HG03558 (cell line): ENCODE measurements around the gene CDC42BPB.

Experiments used
- ATAC-seq: cut with Tn5 transposase; IDR thresholded peaks from one replicate; pipeline ENCODE4 v1.9.1; 2021; ENCODE audit warnings: moderate number of reproducible peaks; ENCODE audit not compliant: unreplicated experiment; ENCODE audit errors: extremely low read depth

The CDC42BPB gene

DNA sequence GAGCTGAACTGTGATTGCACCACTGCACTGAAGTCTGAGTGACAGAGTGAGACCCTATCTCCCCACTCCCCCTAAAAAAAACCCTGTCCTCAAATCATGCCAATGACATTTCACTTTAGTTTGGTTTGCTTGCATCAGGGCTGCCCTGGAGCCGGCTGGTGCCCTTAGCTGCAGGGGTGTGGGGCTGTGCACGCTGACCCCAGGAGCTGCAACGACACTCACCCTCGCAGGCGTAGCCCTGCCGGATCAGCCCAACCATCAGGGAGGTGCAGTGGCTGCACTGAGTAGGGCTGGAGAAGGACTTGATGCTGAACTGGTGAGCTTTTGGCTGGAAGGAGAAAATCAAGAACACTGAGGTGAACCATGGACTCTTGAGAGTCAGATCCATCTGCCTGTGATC lies 105.1 kb downstream of the CDC42BPB start:
- no peak for ATAC-seq

DNA sequence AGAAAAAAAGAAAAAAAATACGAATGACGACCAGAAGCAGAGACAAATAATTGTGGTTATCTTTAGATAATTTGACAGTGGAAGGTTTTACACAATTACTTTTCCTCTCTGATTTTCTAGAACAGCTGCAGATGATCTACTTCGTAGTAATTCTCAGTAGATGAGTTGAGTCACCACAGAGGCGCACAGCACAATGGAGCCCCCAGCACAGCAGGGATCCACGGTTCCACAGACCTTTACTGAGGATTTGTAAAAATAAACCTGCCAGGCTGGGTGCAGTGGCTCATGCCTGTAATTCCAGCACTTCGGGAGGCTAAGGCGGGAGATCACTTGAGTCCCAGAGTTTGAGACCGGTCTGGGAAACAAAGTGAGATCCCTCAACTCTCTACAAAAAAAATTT lies 105.5 kb downstream of the CDC42BPB start:
- ATAC-seq: no peak

DNA sequence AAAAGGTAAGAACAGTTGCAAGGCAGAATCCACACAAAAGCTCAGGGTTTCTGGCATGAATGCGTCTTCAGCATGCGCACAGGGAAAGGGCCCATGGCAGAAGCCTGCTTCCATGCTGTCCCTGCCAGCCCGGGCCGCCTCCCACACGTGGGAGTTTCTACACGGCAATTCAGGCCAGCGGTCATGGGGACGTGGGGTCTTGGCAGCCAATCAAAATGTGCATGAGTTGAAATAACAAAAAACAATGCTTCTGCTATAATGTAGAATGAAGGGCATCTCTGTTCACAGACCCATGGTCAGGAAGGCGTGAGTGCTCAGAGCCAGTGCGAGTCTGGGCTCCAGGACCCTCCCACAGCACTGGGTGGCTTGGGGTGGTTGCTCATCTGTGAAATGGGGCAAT lies 106.3 kb downstream of the CDC42BPB start:
- no peak for ATAC-seq

DNA sequence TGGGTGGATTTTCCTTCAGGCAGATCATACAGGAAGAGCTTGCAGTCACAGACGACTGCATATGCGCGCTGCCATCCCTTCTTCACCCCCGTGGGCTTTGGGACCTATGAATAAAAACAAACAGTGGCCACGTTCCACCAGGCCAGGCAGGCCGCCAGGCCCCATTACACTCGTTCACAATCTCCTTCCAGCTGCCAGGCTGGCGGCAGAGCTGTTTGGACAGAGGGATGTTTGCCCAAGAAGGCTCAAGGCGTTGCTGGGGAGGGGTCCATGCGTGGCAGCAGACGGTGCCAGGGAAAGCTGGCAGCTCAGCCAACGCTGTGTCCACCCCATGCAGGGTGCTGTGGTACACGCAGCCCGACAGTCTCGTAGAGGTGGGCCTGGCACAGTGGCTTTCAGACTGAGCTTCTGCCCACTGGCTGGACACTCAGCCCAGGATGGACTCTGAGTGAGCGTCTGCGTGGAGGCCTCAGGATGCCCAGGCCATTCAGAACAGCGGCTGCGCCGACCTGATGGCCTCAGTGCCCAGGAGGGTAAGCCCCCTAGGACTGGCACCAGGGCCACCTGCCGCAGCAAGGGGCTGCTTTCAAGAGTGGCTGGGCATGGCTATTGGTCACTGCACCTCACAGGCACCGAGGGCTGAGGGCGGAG lies 107.4 kb downstream of the CDC42BPB start:
- ATAC-seq: no peak

DNA sequence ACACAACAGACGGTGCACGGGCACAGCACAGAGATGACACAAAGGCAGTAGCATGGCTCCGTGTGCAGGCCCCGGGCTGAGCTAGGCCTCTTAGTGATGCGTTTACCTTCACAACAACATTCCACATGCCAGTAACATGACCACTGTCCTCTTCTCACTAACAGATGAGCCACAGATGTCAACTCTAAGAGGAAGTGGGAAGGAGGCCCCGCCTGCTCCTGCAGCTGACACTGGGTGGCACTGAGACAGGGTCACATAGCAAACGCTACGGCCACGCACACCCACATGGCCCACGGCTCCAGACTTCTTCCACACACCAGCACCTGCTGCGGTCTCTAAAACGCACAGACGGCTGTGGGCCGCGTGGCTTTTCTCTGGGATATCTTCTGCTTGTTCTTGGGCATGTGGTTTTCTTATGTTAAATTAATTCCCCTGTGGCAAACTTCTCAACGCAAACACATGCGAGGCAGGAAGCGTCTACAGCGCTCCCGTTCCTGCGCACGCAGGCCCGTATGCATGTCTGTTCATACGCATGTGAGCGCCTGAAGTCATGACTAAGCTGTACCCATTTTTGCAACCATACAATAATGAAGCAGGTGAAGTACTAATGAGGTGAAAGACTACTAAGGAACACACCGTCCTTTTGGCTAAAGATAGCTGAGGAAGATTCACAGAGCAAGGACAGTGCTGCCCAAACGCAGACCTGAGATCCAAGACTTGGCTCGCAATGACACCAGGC lies 108.1 kb downstream of the CDC42BPB start:
- no peak for ATAC-seq

DNA sequence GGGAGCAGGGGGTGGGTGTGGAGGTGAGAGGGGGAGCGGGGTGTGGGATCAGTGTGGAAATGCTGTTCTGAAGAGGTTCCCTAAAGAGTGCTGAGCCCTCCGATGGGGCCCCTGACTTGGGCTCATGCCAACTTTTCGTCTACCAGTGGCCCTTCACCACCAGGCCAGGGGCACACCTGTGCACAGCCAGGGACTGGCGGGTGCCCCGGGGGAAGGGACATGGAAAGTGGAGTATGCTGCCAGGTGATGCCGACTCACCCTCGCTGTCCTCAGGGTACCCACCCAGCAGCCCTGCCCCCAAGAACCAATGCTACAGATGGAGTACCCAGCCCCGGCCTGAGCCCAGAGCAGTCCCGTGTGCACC lies 108.7 kb downstream of the CDC42BPB start:
- no peak for ATAC-seq

DNA sequence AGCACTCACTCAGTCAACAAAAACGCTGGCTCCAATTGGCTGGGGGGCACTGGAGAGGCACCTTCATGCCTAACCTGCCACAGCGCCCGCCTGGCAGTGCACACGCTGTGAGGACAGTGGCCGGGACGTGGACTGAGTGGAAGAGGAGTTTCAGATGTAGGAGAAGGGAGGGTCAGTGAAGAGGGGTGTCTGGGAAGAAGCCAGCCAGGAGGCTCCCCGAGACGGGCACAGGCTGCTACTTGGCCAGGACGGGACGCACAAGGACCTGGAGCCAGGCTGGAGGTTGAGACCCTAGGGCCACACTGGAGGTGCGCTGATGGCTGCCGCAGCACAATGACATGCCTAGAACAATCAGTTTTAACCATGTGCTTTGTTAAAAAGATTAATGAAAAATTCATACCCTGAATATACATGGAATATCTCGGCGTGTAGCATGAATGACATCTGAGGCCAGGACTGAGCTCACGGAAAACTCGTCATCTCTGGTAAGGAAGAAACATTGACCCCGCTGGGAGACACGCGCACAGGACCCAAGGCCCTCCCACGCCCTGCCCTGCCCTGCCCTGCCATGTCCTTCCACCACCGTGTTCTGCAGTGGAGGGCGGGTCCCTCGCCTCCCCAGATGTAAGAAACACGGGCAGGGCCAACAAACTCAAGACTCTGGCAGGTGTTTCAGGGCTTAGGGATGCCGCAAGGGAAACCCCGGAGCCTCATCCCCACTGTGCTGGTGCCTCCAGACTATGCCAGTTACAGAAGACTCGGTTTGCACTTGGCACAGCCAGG lies 109.8 kb downstream of the CDC42BPB start:
- no peak for ATAC-seq

DNA sequence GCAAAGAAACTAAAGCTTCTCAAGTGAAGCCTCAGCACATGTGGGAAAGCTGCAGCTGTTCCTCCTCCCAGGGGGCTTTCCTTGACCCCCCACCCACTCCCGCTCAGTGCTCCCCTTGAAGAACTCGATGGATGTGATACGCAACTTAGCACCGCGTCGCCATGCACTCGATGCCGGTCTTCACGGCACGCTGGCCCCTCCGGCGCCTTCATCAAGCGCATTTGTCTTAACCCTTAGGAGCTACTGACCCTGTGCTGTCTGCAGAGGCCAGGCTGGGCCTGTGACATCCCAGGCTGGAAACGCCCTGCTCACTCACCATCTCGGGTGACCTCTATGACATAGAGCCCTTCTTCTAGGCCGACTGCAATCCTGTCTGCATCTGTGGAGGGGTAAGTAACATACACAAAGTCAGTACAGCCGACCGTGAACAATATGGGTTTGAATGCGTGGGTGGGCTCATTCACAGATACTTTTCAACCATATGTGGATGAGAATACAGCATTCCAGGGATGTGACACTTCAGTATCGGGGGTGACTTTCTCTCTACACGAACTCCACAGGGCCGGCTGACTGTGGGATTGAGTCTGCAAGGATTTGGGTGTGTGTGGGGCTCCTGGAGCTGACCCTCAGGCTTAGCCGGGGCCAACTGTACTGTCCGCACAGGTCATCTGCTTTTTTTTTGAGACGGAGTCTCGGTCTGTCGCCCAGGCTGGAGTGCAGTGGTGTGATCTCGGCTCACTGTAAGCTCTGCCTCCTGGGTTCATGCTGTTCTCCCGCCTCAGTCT lies 111.8 kb downstream of the CDC42BPB start:
- ATAC-seq: no peak

DNA sequence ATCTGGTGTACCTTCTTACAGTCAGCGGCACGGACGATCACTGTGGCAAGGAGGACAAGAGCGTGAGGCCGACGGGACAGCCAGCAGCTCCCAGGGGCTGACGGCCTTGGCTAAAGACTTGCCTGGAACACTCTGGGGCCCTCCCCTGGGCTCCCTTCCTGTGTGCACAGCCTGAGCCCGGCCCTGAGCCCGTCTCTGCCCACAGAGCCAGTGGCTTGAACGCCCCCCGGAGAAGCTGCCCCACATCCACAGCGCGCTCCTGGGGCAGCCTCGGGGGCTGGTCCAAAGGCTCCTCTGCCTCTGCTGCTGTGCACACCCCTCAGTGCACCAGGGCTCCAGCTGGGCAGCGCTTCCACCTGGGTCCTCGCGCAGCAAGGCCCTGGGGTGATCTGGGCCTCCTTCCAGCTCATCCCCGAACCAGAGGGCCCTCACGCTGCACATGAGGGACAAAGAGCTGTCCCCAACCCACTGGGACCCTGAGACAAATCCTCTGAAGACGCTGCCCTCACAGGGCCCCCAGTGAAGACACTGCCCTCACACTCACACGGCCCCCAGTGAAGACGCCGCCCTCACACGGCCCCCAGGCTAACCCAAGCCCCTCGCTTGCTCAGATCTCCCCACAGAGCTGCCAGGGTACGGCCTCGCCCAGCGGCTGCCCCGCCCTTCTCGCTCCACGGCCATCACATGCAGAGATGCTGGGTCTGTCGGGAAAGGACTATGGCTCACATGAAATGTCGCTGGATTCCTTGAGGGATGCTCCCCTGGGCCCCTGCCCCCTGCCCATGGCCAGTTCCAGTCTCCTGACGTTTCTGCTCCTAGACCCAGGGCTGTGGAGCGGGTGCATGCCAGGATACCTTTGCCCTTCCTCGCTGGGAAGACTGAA lies 112.7 kb downstream of the CDC42BPB start:
- ATAC-seq: no peak

DNA sequence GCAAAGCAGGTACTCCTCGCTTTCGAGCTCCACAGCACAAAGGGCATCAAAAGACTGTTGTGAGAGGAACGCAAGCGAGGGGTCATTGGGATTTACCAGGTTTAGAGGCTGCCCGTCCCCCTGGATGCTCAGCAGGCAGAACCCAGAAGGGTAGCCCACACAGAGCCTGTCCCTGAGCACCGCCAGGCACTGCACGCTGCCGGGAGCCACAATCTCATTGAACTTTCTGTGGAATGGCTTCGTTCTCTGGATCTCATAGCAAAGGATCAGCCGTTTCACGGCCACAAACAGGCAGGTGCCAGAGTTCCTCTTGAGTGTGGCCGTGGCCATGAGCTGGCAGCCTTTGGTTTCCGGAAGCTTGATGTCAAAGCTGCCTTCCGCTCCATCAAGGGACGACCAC lies 113.4 kb downstream of the CDC42BPB start:
- ATAC-seq: no peak

DNA sequence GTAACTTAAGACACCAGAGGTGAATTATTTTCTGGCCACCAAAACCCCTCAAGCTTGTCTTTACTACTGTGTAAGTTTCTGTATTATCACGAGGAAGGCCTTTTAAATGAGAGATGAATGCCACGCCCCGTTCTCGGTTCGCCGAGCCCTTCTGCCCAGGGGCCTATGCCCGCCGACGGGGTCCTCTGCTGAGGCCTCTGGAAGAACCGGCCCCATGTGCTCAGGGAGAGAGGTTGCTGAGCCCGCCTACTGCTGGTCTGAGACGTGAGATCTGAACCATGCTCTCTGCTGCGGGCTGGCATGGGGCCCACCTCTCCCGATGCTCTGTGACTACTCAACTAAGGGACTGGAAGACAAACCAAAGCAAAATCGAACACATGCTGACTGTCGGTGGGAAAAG lies 113.9 kb downstream of the CDC42BPB start:
- ATAC-seq: no peak

DNA sequence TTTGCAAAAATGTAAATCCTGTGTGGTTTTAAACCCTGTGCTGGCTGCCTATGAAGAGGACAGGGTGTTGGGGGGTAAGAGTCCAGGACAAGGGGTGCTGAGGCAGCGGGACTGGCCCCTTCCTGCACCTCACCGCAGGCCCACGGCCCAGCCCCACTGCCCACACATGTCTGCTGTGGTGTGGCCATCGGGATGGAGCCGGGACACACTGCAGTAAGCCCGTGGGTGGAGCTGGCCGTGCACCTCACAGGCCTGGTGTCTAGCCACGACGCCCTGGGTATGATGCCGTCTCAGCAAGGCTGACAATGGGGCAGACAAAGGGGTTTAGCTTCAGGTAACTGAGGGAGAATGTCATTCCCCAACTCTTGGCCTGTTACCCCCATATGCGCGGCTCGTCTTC lies 115.3 kb downstream of the CDC42BPB start:
- ATAC-seq: no peak

DNA sequence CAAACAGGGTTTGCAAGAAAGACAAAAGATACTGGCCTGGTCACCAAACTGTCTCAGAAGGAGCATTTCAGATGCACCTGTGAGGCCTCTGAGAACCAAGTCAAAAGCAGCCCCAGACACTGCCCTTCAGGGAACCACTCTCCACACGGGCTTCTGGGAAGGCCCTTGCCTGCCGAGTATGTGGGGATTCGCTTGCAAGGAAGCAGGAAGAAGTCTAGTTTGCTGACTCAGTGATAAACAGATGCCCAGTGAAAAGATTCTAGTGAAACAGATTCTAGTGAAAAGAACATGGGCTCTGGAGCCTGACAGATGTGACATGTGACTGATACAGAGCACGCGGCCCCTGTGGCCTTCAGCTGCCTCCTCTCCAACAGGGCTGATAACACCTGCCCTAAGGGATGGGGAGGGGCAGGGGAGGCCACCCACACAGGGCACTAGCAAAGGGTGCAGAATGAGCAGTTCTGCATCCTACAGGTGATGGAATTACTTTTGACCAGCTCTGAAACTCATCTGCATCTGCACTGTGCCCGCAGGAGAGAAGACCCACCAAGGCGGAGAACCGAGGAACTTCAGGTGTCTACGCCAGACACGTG lies 115.8 kb downstream of the CDC42BPB start:
- ATAC-seq: no peak

DNA sequence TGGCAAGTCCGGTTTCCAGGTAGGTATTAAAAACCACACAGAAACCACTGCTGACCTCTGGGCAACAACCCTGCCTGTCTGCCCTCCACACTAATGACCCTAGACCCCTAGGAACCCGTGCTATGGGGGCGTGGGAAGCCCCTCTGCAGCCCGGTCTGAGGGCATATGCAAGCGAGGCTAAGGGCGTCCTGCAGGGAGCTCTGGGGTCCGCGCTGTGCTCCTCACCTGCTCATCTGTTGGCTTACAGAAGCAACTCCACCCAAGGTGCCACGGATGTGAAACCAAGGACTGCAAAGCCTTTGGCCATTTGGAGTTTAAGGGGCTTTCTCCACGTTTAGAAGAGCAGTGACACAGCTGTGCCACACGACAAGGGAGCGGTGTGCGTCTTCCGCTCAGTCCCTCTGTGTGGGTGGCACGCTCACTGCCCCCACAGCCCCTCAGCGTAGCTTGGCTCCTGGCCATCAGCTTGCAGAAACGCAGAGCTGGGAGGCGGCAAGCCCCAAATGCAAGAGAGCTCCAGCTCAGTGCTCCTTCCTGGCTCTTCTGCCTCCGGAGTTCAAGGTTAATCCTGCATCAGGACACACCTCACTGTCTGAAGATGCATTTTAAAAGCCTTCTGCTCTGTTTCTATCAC lies 116.5 kb downstream of the CDC42BPB start:
- ATAC-seq: no peak

DNA sequence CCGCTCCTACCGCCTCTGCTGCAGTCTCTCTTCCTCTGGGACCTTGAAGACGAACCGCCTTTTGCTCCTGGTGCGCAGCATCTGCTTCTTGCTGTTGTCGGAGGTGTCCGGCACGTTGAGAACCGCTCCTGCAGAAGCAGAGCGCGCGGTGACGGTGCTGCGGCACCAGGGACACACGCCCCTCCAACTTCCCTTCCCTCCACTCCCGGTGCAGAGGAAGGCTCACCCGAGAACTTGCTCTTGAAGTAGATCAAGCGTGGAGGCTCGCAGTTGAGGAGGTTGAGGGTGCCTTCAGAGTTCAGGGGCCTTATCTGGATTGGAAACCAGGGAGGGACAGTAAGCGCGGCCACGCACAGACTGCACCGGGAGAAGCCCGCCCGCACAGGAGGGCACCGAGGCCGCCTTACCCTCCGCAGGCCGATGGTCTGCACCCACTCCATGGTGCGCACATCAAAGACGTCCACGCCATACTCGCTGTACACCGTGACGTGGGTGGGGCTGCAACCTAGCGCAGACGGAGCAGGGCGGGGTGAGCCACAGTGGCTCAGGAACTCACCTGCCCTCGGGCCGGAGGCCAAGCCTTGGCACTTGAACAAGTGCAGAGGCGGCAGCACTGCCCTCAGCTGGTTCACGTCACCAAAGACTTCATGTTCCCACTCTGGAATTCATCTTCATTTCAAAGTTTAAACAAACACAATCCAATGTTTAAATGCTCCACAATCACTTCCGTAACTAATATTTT lies 117.4 kb downstream of the CDC42BPB start:
- no peak for ATAC-seq

DNA sequence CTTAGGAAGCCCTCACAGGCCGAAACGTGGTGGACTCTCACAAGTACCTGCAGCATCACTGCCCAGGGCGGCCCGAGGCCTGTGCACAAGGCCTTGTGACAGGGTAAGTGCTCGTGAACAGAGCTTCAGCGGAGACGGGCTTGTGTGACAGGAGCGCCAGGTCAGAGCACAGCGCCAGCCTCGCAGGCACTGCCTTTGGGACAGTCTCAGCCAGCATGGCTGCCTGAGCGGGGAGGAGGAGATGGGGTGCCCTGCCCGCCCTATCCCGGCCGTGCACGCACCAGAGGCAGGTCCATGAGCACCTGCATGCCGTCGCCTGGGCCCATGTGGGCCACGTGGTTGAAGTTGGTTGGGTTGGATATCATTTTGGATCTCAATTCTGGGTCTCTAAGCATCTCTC lies 118.0 kb downstream of the CDC42BPB start:
- no peak for ATAC-seq

DNA sequence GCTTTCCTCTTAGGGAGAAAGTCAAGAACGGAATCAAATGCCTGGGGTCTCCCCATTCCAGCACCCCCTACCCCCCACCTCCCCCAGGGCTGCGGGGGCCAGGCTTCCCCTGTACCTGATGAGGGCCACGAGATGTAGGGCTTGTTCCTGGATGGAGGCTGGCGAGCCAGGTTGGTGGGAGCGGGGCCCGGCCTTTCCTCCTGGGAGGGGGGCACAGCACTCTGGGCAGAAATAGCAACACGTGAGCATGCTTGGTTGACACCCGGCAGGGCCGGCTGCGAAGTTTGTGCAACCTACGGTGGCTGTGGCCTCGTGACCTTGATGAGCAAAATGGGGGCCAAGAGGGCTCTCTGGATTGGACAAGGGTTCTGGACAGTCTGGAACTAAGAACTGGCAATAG lies 119.2 kb downstream of the CDC42BPB start:
- no peak for ATAC-seq
